ENCODE measurements around the gene ZDHHC11B.

Gene ZDHHC11B

DNA sequence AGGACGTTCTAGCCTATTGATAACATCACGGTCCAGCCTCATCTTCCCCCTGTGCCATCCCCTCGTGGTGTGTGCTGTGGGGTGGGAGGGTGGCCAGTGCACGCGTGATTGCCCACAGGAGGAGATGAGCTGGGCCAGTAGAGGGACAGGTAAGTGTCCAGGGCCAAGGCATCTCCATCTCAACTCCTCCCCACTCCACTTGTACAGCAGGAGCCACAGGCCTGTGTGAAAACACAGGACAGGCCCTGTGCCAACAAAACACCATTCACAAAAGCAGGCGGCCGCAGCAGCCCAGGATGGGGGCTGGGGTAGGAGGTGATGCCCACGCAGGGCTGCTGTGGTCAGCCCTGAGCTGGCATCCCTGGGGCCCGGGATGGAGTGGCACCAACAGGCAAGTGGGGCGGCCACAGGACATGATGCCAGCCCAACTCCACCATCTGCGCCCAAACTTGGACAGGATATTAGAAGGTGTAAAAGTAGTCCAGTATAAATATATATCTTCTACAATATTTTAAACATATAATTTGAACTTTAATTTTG, 124.0 kb downstream of the ZDHHC11B start:
- DNase-seq (ENCODE audit: low spot score): no peak

Measured in hepatic stellate cell (primary cell).